CD14-positive monocyte (primary cell): ENCODE data around the gene OPRM1. TPM values are rescaled to one million over a fixed set of nuclear protein-coding genes. Genes with fewer than 3 reads are reported as not detected.

Experiments
- DNase-seq, 3 donors: peaks; one replicate each; pipeline ENCODE4 v3.0.0-alpha.2; 2011 to 2022
- H2AFZ ChIP-seq: 2 replicates; pipeline ENCODE4 v1.6.0; 2012; ENCODE audit warnings: mild to moderate bottlenecking, low read depth, low read length, inconsistent platforms; ENCODE audit not compliant: insufficient read depth, poor library complexity, severe bottlenecking
- H3K27ac ChIP-seq, 2 donors: 1 replicate in 1 of 2; 2 replicates in 1 of 2; pipeline ENCODE4 v1.5.1; 2012 to 2013; ENCODE audit warnings: low read length in 2 of 2, control low read depth in 1 of 2, inconsistent platforms in 1 of 2, low read depth in 1 of 2, mild to moderate bottlenecking in 1 of 2
- H3K27me3 ChIP-seq, 2 donors: one replicate each; pipeline versions ENCODE4 v1.6.0 to v1.6.1; 2011 to 2013; ENCODE audit warnings: low read length in 2 of 2; ENCODE audit not compliant: control insufficient read depth in 2 of 2, insufficient read depth in 2 of 2
- H3K36me3 ChIP-seq, 2 donors: replicated peaks in 1 of 2; 1 replicate in 1 of 2; 2 replicates in 1 of 2; pipeline versions ENCODE4 v1.5.1 to v1.6.1; 2012 to 2013; ENCODE audit warnings: low read length in 2 of 2, control low read depth in 1 of 2, inconsistent platforms in 1 of 2, mild to moderate bottlenecking in 1 of 2; ENCODE audit not compliant: insufficient read depth in 2 of 2, control insufficient read depth in 1 of 2
- H3K4me1 ChIP-seq, 2 donors: 1 replicate in 1 of 2; 2 replicates in 1 of 2; pipeline versions ENCODE4 v1.5.1 to v1.6.1; 2012 to 2013; ENCODE audit warnings: low read length in 2 of 2, control low read depth in 1 of 2, inconsistent platforms in 1 of 2, mild to moderate bottlenecking in 1 of 2, moderate library complexity in 1 of 2; ENCODE audit not compliant: insufficient read depth in 2 of 2, control insufficient read depth in 1 of 2
- H3K4me2 ChIP-seq: replicated peaks from 2 replicates; pipeline ENCODE3; 2012; ENCODE audit warnings: low read length, moderate library complexity, mild to moderate bottlenecking; ENCODE audit not compliant: poor library complexity, severe bottlenecking; ENCODE audit errors: extremely low read depth
- H3K4me3 ChIP-seq, 3 experiments: fragments of 200-600 bp in 1 of 3; sonication (generic) in 1 of 3; replicated peaks in 1 of 3; 1 replicate in 2 of 3; 2 replicates in 1 of 3; pipeline ENCODE4 v1.5.1; 2011 to 2013; ENCODE audit warnings: low read length in 3 of 3, mild to moderate bottlenecking in 3 of 3, control low read depth in 2 of 3, low read depth in 2 of 3, inconsistent platforms in 1 of 3, moderate library complexity in 1 of 3
- H3K79me2 ChIP-seq: 2 replicates; pipeline ENCODE4 v1.6.0; 2012; ENCODE audit warnings: mild to moderate bottlenecking, control low read depth, inconsistent platforms, low read length, moderate library complexity; ENCODE audit not compliant: insufficient read depth
- H3K9ac ChIP-seq: 2 replicates; pipeline ENCODE4 v1.6.0; 2017; ENCODE audit warnings: low read length, mild to moderate bottlenecking; ENCODE audit not compliant: insufficient read depth, poor library complexity, severe bottlenecking
- H3K9me3 ChIP-seq, 2 donors: replicated peaks in 1 of 2; 1 replicate in 1 of 2; 2 replicates in 1 of 2; pipeline versions ENCODE4 v1.5.1 to v1.6.1; 2012 to 2013; ENCODE audit warnings: low read length in 2 of 2, control low read depth in 1 of 2; ENCODE audit not compliant: control insufficient read depth in 1 of 2, insufficient read depth in 1 of 2
- H4K20me1 ChIP-seq: 2 replicates; pipeline ENCODE4 v1.6.0; 2012; ENCODE audit warnings: mild to moderate bottlenecking, low read length, control low read depth, moderate library complexity; ENCODE audit not compliant: insufficient read depth
- H3K27ac Mint-ChIP-seq, 7 donors: one replicate each; pipeline ENCODE4 v1.8.0; 2020; ENCODE audit warnings: mild to moderate bottlenecking in 7 of 7, mixed read lengths in 7 of 7, moderate library complexity in 6 of 7, inconsistent platforms in 2 of 7
- H3K27me3 Mint-ChIP-seq, 3 donors: one replicate each; pipeline ENCODE4 v1.8.0; 2021 to 2022; ENCODE audit warnings: low read depth in 3 of 3, mild to moderate bottlenecking in 3 of 3, mixed read lengths in 3 of 3, moderate library complexity in 3 of 3, inconsistent platforms in 1 of 3
- H3K36me3 Mint-ChIP-seq, 2 donors: one replicate each; pipeline ENCODE4 v1.8.0; 2020; ENCODE audit warnings: mixed read lengths in 2 of 2, inconsistent platforms in 1 of 2, mild to moderate bottlenecking in 1 of 2
- H3K4me1 Mint-ChIP-seq: one replicate; pipeline ENCODE4 v1.8.0; 2020; ENCODE audit warnings: mild to moderate bottlenecking, mixed read lengths
- H3K4me3 Mint-ChIP-seq, 2 donors: one replicate each; pipeline ENCODE4 v1.8.0; 2020; ENCODE audit warnings: mild to moderate bottlenecking in 2 of 2, mixed read lengths in 2 of 2, moderate library complexity in 1 of 2
- H3K9me3 Mint-ChIP-seq, 7 donors: one replicate each; pipeline ENCODE4 v1.8.0; 2020 to 2022; ENCODE audit warnings: mixed read lengths in 7 of 7, mild to moderate bottlenecking in 6 of 7, moderate library complexity in 6 of 7, inconsistent platforms in 2 of 7
- CTCF ChIP-seq: fragments of 200-600 bp; IDR thresholded peaks from one replicate; pipeline ENCODE4 v1.8.0; 2022; ENCODE audit warnings: antibody characterized with exemption, mild to moderate bottlenecking
- WGBS: methylation state at CpG from one replicate; pipeline ENCODE4 v1.1.5; 2013; ENCODE audit warnings: missing lambda C conversion rate; ENCODE audit not compliant: insufficient coverage; 5-methylcytosine and 5-hydroxymethylcytosine counted together
- intact Hi-C, 2 donors: fragments of 100-400 bp; cut with micrococcal nuclease; formaldehyde crosslinking; loops; one replicate each; pipeline versions ENCODE4 v1.15.0 to v1.15.1; 2023
- polyA plus RNA-seq, 3 donors: library from polyadenylated mRNA; depleted of rRNA in 1 of 3; unstranded in 2 of 3; stranded (reverse) in 1 of 3; fragments of 300-500 nt in 2 of 3; fragments of >200 nt in 1 of 3; fragmentation: Illumina TruSeq in 2 of 3; gene quantifications; 1 replicate in 2 of 3; 2 replicates in 1 of 3; pipeline ENCODE4 v1.2.3, GENCODE V29; 2012 to 2021

OPRM1 gene
- polyA plus RNA-seq, 3 donors, result not detected

GRCh38 chr6:154202339-154202738 is 163.3 kb downstream of the OPRM1 start:
- Histone ChIP-seq H2AFZ (peak overlapping the region; percentile 11), H3K4me2 (no peak overlapping the region), H3K36me3 (peaks cover 70 to 96% of the 10 kb centered on the region in 2 donors), H3K9ac (no peak overlapping the region), H3K4me3 (no peak overlapping the region), H3K27me3 (no peaks in the 10 kb centered on the region), H3K27ac (peak overlapping the region in 1 of 2 donors; percentile 67), H3K79me2 (peaks cover 5% of the 10 kb centered on the region), H3K4me1 (peaks cover 6 to 12% of the 10 kb centered on the region in 2 donors), H3K9me3 (no peaks in the 10 kb centered on the region), H4K20me1 (peaks cover 41% of the 10 kb centered on the region)
- WGBS, result no CpG with 5 or more reads among the region's 3 CpGs
- H3K4me3 Mint-ChIP-seq, result no peak overlapping the region
- no peaks in the 10 kb centered on the region for H3K27me3 Mint-ChIP-seq
- H3K4me1 Mint-ChIP-seq, result peaks cover 28% of the 10 kb centered on the region
- peak in 1 of 3 donors; percentile 2 for DNase-seq
- H3K9me3 Mint-ChIP-seq, result peaks cover 0 to 3% (median 0%) of the 10 kb centered on the region in 7 donors
- intact Hi-C loops, result no loop called here
- H3K36me3 Mint-ChIP-seq, result peaks cover 87 to 91% of the 10 kb centered on the region in 2 donors
- peak overlapping the region in 4 of 7 donors; percentile 53 to 80 (median 66) for H3K27ac Mint-ChIP-seq
- no peak for TF ChIP-seq CTCF

- H3K9me3 ChIP-seq, result no peaks in the 10 kb centered on the region
- H3K4me3 Mint-ChIP-seq, result no peak overlapping the region
- H3K27ac Mint-ChIP-seq, result peak overlapping the region in 6 of 7 donors; percentile 21 to 80 (median 66)
- H3K36me3 Mint-ChIP-seq, result peaks cover 87 to 91% of the 10 kb centered on the region in 2 donors
- no peaks in the 10 kb centered on the region for H3K27me3 ChIP-seq
- peaks cover 24% of the 10 kb centered on the region for H3K4me1 Mint-ChIP-seq
- peaks cover 6 to 12% of the 10 kb centered on the region in 2 donors for H3K4me1 ChIP-seq
- DNase-seq, result no peak
- no peak overlapping the region for H3K9ac ChIP-seq
- H3K79me2 ChIP-seq, result peaks cover 3% of the 10 kb centered on the region
- no peak overlapping the region for H2AFZ ChIP-seq
- peaks cover 35% of the 10 kb centered on the region for H4K20me1 ChIP-seq
- peak overlapping the region in 1 of 2 donors; percentile 67 for H3K27ac ChIP-seq
- intact Hi-C loops, result no loop called here
- H3K9me3 Mint-ChIP-seq, result peaks cover 0 to 3% (median 0%) of the 10 kb centered on the region in 7 donors
- H3K27me3 Mint-ChIP-seq, result no peaks in the 10 kb centered on the region
- no peak for TF ChIP-seq CTCF
- H3K36me3 ChIP-seq, result peaks cover 72 to 96% of the 10 kb centered on the region in 2 donors
- no peak overlapping the region for H3K4me3 ChIP-seq
- 100% methylated on average over 2 of the region's 6 CpGs for WGBS
- H3K4me2 ChIP-seq, result no peak overlapping the region
Measured at GRCh38 chr6:154202958-154203357, 163.9 kb downstream of the OPRM1 start.
